HCT116 (cell line): ENCODE results near the gene ZC2HC1C.

Experiments
- CEBPB ChIP-seq: IDR thresholded peaks from 2 replicates; pipeline ENCODE4 v1.6.1; 2012; ENCODE audit warnings: low read depth
- EZH2 ChIP-seq: fragments of 200-600 bp; sonication (generic); IDR thresholded peaks from 2 replicates; pipeline ENCODE4 v1.6.1; 2017; ENCODE audit warnings: antibody characterized with exemption, mixed run types
- FOSL1 ChIP-seq: IDR thresholded peaks from 2 replicates; pipeline ENCODE4 v1.6.1; 2012; ENCODE audit warnings: low read depth
- JUND ChIP-seq: IDR thresholded peaks from 2 replicates; pipeline ENCODE4 v1.6.1; 2012
- POLR2A ChIP-seq: IDR thresholded peaks from 2 replicates; pipeline ENCODE4 v1.7.0; 2011; ENCODE audit warnings: borderline replicate concordance; ENCODE audit not compliant: insufficient read depth, insufficient read length; ENCODE audit errors: extremely low read depth
- YY1 ChIP-seq: IDR thresholded peaks from 2 replicates; pipeline ENCODE4 v1.6.1; 2011; ENCODE audit warnings: low read length, low read depth, moderate library complexity, mild to moderate bottlenecking; ENCODE audit not compliant: insufficient replicate concordance; ENCODE audit errors: extremely low read depth
- ZNF274 ChIP-seq: fragments of 200-500 bp; sonication (Bioruptor generic); IDR thresholded peaks from 2 replicates; pipeline ENCODE4 v1.6.1; 2014; ENCODE audit warnings: mild to moderate bottlenecking, low read depth, low read length, inconsistent platforms
- TF ChIP-seq, protein P1 (sequence below), 3 experiments: fragments of 200-600 bp in 1 of 3; sonication (generic) in 1 of 3; IDR thresholded peaks in 2 of 3; conservative IDR thresholded peaks in 1 of 3; 2 replicates each; pipeline ENCODE4 v1.5.1; 2012 to 2017; ENCODE audit warnings: low read depth in 2 of 3, low read length in 2 of 3, antibody characterized with exemption in 1 of 3, borderline replicate concordance in 1 of 3, control low read depth in 1 of 3, mild to moderate bottlenecking in 1 of 3, mixed read lengths in 1 of 3, mixed run types in 1 of 3, moderate library complexity in 1 of 3; ENCODE audit not compliant: insufficient read depth in 1 of 3
- TF ChIP-seq, protein P2 (sequence below): IDR thresholded peaks from 2 replicates; pipeline ENCODE4 v1.6.1; 2011; ENCODE audit warnings: mild to moderate bottlenecking, low read length, moderate library complexity; ENCODE audit not compliant: insufficient replicate concordance; ENCODE audit errors: extremely low read depth
- TF ChIP-seq, protein P3 (sequence below): IDR thresholded peaks from 2 replicates; pipeline ENCODE4 v1.6.1; 2012

DNA sequence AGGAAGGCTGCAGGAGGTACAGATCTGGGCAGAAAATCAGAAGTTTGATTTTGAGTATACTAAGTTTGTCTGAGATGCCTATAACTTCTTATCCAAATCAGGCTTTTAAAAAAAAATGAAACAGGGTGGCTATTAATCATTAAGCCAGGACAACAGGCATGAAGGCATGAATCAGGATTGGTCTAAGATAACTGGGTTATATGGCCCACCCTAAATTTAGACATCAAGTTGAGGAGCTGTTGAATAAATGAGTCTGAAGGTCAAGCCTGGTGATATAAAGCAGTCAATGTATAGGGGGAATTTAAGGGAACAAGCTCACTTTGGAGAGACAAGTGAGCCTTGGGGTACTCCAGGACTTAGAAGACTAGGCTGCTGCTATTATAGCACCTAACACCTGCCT is 28.8 kb downstream of the ZC2HC1C start:
- TF ChIP-seq EZH2 (no peak), ZNF274 (no peak), POLR2A (no peak), JUND (no peak), CEBPB (no peak), YY1 (no peak), FOSL1 (no peak)
- TF ChIP-seq, protein P1, sequence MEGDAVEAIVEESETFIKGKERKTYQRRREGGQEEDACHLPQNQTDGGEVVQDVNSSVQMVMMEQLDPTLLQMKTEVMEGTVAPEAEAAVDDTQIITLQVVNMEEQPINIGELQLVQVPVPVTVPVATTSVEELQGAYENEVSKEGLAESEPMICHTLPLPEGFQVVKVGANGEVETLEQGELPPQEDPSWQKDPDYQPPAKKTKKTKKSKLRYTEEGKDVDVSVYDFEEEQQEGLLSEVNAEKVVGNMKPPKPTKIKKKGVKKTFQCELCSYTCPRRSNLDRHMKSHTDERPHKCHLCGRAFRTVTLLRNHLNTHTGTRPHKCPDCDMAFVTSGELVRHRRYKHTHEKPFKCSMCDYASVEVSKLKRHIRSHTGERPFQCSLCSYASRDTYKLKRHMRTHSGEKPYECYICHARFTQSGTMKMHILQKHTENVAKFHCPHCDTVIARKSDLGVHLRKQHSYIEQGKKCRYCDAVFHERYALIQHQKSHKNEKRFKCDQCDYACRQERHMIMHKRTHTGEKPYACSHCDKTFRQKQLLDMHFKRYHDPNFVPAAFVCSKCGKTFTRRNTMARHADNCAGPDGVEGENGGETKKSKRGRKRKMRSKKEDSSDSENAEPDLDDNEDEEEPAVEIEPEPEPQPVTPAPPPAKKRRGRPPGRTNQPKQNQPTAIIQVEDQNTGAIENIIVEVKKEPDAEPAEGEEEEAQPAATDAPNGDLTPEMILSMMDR (IDR thresholded peaks at IDR 0.05 in 2 of 3, conservative IDR thresholded peaks at IDR 0.05 in 1 of 3; ENCODE audit: borderline replicate concordance in 1 of 3, insufficient read depth in 1 of 3, low read depth in 2 of 3, low read length in 2 of 3): no peak
- TF ChIP-seq, protein P2, sequence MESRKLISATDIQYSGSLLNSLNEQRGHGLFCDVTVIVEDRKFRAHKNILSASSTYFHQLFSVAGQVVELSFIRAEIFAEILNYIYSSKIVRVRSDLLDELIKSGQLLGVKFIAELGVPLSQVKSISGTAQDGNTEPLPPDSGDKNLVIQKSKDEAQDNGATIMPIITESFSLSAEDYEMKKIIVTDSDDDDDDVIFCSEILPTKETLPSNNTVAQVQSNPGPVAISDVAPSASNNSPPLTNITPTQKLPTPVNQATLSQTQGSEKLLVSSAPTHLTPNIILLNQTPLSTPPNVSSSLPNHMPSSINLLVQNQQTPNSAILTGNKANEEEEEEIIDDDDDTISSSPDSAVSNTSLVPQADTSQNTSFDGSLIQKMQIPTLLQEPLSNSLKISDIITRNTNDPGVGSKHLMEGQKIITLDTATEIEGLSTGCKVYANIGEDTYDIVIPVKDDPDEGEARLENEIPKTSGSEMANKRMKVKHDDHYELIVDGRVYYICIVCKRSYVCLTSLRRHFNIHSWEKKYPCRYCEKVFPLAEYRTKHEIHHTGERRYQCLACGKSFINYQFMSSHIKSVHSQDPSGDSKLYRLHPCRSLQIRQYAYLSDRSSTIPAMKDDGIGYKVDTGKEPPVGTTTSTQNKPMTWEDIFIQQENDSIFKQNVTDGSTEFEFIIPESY: no peak
- TF ChIP-seq, protein P3, sequence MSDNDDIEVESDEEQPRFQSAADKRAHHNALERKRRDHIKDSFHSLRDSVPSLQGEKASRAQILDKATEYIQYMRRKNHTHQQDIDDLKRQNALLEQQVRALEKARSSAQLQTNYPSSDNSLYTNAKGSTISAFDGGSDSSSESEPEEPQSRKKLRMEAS: no peak
